Stimulated activated CD4-positive, alpha-beta T cell treated with anti-CD3 and anti-CD28 coated beads, Interleukin-4, amount 100 ng/mL, for 1 hour (primary cell): ENCODE measurements around the gene TSC1.

ENCODE experiments used
- DNase-seq: peaks from one replicate; pipeline ENCODE4 v3.0.0-alpha.2; 2020

The TSC1 gene

DNA sequence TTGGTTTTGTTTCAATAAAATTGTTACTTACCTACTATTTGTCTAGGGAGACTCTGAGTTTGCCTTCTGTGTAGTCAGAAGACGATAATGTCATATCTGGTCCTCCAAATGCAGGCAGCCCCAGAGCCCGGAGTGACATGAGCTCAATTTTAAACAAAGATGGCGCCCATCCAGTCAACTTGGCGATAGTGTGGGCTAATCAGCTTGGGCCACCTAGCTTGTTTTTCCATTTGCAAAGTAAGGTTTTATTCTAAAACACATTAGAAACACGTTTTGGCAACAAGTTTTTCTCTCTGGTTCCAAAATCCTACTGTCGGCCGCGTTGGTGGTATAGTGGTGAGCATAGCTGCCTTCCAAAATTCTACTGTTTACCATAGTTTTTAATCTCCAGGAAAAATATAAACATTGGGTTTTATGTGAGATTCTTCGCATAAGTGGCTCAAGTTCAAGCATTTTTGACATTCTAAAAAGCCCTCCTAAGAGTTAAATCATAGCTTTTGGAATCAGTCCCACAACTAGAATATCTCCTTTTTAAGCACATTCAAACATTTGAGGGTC is 13.2 kb downstream of the TSC1 start:
- no peak for DNase-seq

- DNase-seq, result no peak
Observed at GRCh38 chr9:132927704-132928103, 16.7 kb downstream of the TSC1 start.

DNA sequence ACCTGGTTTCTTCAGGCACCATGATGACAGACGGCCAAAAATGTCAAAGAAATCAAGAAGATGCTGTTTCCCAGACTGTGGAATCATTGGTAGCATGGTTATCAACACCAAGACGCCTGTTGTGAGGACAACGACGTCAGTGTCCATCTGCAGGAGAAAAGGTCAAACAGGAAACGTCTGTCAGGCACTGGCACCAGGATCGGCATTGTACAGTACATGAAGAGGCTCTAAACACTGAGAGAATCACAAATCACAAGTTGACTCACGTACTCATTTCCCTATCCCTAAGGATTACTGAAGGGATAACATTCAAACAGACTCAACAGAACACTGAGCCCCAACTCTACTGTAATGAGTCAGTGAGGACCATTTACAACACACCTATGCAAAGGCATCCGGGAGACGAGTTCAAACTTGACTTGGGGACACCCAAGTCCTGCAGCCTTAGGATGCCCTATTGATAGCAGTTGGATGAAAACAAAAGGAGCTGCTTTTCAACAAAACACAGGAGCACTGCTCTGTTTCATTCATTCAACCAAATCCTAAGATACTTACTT is 21.0 kb downstream of the TSC1 start:
- no peak for DNase-seq

- DNase-seq, result no peak
Observed at GRCh38 chr9:132919614-132920268, 24.7 kb downstream of the TSC1 start.

- DNase-seq, result no peak
Observed at GRCh38 chr9:132914924-132915323, 29.5 kb downstream of the TSC1 start.

DNA sequence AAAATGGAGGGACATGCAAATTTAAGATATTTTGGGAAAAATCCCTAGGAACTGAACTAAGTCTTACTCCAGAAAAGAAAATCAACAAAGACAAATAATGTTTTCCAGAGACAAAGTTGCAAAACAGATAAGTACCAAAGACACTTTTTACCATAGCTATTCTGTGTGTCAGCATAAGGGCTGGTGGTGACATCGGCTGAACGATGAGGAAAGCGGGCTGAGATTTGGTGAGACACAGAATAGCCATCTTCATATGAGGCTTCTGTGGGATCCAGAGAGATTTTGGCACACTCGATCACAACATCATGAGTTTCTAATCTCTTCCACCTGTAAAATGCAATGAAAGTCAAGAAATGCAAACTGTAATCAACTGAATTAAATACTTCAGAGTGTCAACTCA is 32.3 kb downstream of the TSC1 start:
- DNase-seq, result no peak

DNA sequence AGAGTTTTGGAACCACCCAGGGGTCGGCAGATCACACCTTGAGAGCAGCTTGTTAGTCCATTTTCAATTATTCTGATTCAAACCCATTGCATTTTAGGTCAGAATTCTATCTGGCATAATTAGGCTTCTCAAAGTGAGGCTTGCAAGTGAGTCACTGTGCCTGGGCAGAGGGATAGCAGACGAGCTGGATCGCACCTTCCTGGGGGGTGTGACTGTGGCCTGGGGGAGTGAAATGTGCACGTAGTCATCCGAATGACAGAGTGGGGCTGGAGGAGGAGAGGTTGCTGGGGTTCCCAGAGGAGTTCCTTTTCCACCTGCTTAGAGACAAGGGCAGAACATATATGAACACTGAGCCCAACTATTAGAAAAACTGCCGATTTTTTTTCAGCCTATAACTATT is 34.0 kb downstream of the TSC1 start:
- DNase-seq, result no peak

DNA sequence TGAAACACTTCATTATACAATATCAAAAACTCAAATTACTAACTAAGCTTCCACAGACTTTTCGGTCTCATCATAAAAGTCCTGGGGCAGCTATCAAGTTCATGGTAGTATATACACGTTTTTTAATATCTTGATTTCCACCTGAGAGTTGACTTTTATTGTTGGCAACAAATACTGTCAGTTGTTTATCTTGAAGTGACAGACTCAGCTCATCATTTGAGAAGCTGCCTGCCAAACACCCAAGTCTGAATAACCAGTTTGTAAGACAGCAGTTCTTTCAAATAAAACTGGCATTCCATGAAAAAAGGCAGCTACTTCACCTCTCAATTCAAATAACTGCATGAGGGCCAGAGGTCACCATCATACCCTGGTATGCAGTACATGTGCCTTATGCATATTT is 35.1 kb downstream of the TSC1 start:
- no peak for DNase-seq

DNA sequence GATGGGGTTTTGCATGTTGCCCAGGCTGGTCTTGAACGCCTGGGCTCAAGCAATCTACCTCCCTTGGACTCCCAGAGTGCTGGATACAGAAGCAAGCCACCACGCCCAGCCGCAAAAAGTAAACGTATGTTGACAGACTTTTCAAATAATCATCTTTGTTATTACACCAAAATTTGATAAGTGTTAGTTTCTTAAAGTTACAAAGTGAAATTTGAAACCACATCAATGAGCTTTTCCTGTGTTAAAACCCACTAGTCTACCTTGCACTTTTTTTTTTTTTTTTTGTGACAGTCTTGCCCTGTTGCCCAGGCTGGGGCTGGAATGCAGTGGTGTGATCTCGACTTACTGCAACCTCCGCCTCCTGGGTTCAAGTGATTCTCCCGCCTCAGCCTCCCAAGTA is 35.8 kb downstream of the TSC1 start:
- DNase-seq, result no peak

DNA sequence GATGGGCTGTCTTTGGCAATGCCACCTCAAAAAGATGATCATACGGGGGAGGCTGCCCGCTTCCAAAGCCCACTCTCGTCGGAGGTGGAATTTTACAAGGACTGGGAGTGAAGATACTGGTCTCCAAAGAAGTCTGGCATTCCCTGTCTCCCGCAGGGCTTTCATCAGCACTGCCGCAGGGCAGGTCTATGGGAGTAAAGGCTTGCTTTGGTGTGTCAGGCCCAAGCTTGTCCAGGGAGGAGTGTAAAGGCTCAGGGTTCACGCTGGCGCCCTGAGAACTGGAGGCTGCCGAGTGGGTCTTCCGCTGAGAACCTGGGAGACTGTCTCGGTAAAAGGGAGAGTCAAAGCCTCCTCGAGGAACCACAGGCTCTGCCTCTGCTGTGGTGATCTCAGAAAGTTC is 38.7 kb downstream of the TSC1 start:
- no peak for DNase-seq

DNA sequence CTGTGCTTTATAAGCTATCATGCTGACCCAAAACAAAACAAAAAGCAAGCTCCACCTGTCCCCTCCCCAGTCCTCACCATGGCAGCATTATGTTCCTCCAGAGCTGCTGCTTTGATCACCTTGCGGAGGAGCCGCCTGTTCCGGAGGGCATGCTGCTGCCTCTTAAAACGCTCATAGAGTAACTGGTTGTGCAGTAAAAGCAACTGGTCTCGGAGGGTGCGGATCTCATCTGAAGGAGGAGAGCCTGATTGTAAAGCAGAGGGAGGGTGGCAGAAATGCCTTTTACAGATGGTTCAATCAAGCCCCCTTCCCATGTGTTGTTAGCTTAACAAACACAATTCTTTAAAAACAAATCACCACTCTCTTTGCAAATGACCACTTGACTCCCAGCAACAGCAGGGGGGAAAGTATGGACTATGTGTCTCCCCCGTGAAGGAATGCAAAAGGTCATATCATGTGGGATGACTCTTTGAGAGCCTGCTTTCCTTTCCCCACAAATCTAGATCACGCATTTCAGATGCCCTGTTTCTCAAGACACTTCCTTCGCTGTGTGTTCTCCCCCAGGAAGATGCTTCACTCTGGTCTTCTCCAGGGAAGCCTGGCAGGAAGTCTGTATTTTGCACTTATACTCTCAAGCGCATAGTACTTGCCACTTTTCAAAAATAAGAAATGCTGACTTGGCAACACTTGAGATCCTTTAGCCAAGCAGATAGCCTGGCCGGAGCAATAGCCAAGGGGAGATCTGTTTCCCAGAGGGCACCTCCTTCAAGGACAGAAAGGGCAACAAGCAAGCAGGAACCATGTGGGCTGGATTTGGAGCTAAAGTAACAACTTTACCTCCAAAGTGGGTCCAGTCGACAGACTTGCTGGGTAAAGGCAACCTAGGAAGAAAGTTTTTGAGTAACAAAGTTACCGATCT is 40.6 kb downstream of the TSC1 start:
- DNase-seq, result no peak

- peak; percentile 65 for DNase-seq
Observed at GRCh38 chr9:132901858-132902831, 42.3 kb downstream of the TSC1 start.

GRCh38 chr9:132898051-132898450 is 46.4 kb downstream of the TSC1 start:
- DNase-seq, result no peak

DNA sequence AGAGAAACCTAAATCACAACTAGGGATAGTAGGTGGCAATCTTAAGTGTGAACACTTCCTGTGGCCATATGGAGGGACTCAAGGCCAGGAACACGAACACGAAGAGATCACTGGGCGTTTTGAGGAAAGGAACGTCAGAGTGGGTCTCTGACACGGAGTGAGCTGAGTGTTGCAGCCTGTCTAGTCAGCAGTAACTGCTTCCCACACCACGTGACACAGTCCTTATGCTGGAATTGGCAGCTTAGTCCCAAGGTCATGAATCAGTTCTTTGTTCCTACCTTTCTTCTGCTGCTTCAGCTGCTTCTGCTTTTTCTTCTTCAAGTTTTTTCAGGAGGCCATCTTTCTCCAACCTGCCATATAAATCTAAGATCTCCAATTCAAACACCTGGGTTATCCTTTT is 47.5 kb downstream of the TSC1 start:
- DNase-seq, result no peak

DNA sequence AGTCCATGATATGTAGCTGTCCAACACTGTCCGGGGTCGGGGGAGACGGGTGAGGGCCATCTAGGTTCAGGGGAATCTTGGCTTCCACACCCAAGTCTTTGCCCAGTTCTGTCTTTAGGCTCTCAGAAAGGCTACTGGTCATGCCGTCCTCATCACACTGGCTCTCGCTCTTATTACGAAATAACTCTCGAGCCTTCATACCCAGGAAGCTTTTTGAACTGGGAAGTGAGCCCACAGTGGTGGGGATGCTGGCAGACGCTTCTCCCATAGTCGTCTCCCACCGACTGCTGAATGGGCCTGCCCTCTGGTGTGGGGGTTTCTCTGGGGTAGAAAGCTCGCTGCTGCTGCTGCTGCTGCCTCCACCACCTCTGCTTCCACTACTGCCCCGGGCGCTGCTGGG is 48.2 kb downstream of the TSC1 start:
- DNase-seq, result no peak

GRCh38 chr9:132894862-132895835 is 49.3 kb downstream of the TSC1 start:
- DNase-seq, result no peak

GRCh38 chr9:132894346-132894745 is 50.1 kb downstream of the TSC1 start:
- DNase-seq, result no peak

DNA sequence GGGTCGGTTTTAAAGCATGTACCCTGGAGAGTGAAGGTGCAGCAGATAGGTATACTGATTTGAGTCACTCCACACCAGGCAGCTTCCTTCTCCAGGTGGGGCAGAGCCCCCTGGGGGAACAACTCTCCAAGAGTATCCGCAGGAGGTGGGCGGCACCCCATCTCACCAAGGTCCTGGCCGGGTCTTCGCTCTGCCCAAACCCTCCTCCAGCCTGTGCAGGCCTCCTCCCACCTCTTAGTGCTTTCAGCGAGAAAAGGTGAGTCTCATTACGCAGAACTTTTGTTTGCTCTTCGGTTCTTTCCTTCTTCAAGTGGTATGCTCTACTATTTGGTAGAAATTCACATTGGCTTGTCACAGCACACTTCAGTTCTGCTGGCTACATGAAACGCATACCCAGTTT is 52.0 kb downstream of the TSC1 start:
- no peak for DNase-seq

DNA sequence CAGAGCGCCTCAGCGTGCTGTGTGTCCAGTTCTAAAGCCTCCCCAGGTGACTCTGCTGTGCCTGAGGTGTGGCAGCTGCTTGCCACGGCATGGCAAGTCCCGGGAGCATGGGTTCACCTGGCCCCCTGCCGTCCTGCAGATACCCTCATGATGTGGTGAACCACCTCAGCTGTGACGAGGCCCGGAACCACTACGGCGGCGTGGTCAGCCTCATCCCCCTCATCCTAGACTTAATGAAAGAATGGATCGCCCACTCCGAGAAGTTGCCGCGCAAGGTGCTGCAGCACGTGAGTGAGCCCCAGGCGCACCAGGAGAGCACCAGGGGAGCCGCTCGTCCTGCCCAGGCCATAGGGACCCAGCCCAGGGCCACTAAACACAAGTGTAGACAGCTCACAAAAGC is 56.3 kb downstream of the TSC1 start:
- DNase-seq, result no peak

DNA sequence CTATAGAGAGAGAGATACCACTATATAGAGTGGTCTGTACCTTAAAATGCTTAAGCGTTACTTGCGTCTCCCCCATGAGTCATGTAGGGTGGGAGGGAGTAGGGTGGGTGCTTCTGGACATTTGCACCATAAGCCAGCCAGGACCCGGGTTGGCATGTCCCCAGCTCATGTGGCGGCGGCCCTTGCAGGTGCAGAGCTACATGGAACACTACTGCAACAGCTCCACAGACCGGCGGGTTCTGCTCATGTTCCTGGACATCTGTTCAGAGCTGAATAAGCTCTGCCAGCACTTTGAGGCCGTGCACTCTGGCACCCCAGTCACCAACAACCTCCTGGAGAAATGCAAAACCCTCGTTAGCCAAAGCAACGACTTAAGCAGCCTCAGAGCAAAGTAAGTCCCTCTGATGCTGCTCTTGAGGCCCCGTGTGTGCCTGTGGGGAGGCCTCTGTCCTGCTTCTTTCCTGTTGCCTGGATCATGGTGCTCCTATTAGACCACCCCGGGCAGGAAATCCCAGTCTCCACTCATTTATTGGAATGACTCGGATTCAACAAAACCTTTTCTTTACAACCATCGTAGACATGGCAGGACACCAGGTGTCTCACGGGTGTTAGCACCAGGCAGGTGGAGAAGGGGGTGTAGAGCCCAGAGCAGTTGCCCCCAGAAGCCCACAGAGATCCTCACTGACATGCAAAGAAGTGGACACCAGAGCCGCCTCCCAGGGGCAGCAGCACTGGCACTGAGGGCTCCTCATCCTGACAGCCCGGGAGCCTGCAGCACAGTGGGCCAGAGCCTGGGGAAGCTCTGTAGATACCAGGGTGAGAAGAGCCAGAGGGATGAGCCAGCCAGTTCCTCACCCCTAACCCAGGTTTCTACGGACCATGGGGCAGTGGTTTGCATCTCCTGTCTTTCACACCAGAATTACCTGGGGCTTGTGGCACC is 57.0 kb downstream of the TSC1 start:
- no peak for DNase-seq
